HCT116 (cell line): ENCODE data around the gene TOM1. TPM values are rescaled to one million over a fixed set of nuclear protein-coding genes. Genes with fewer than 3 reads are reported as not detected.

ENCODE experiments used
- ATAC-seq: fragments of 200-7000 bp; cut with Tn5 transposase; 2 replicates; pipeline ENCODE4 v1.9.1; 2020; ENCODE audit warnings: mild to moderate bottlenecking, moderate library complexity
- BruUV-seq: library from RNA; stranded (reverse); fragments of 400-500 nt; replicated peaks from 2 replicates; lab custom pipeline; 2021; lab: Mats Ljungman, UMichigan
- CTCF ChIA-PET: fragments of 300-600 bp; sonication (Branson Sonifier 250); formaldehyde crosslinking; loops from one replicate; lab custom pipeline; 2021; ENCODE audit warnings: antibody characterized with exemption; lab: Charles Lee
- POLR2A ChIA-PET: fragments of 300-600, 350-600 bp; sonication (Branson Sonifier 250); formaldehyde crosslinking; loops from one replicate; lab custom pipeline; 2021; ENCODE audit warnings: antibody characterized with exemption; lab: Charles Lee
- RAD21 ChIA-PET, 2 experiments: fragments of 300-600 bp; sonication (Branson Sonifier 250); formaldehyde crosslinking; loops; one replicate each; lab custom pipeline; 2023; ENCODE audit warnings: low total read pairs in 2 of 2; ENCODE audit not compliant: uncharacterized antibody in 2 of 2, unreplicated experiment in 2 of 2, low non-redundant PET in 1 of 2; lab: Charles Lee
- DNase-seq: peaks from one replicate; pipeline ENCODE4 v3.0.0-alpha.2; 2010; ENCODE audit warnings: low read depth, low spot score
- H2AFZ ChIP-seq: fragments of 200-600 bp; shearing (Covaris generic), sonication (generic); 2 replicates; pipeline ENCODE4 v1.6.1; 2017; ENCODE audit warnings: low read depth, mixed run types, mixed read lengths, antibody characterized with exemption, low read length; ENCODE audit not compliant: poor library complexity, severe bottlenecking
- H3K27ac ChIP-seq: 2 replicates; pipeline ENCODE4 v1.5.1; 2012; ENCODE audit warnings: low read depth, low read length
- H3K27me3 ChIP-seq: fragments of 200-600 bp; sonication (generic); 2 replicates; pipeline ENCODE4 v1.6.1; 2016; ENCODE audit warnings: mixed run types, low read length, mixed read lengths; ENCODE audit not compliant: insufficient read depth
- H3K36me3 ChIP-seq, 2 experiments: fragments of 200-500 bp in 1 of 2; fragments of 200-600 bp in 1 of 2; sonication (Bioruptor generic) in 1 of 2; sonication (generic) in 1 of 2; 2 replicates each; pipeline versions ENCODE4 v1.5.1 to v1.6.1; 2014 to 2016; ENCODE audit warnings: low read length in 2 of 2, inconsistent platforms in 1 of 2, mixed read lengths in 1 of 2, mixed run types in 1 of 2; ENCODE audit not compliant: insufficient read depth in 2 of 2, control insufficient read depth in 1 of 2
- H3K4me1 ChIP-seq, 2 experiments: fragments of 200-600 bp in 1 of 2; sonication (generic) in 1 of 2; 2 replicates each; pipeline versions ENCODE4 v1.5.1 to v1.6.1; 2012 to 2017; ENCODE audit warnings: low read length in 2 of 2, inconsistent platforms in 1 of 2, mild to moderate bottlenecking in 1 of 2, mixed read lengths in 1 of 2, mixed run types in 1 of 2, moderate library complexity in 1 of 2; ENCODE audit not compliant: insufficient read depth in 2 of 2, control insufficient read depth in 1 of 2
- H3K4me2 ChIP-seq: fragments of 200-600 bp; sonication (generic); 2 replicates; pipeline ENCODE4 v1.6.1; 2017; ENCODE audit warnings: mixed run types, low read length, mixed read lengths
- H3K4me3 ChIP-seq, 2 experiments: fragments of 200-600 bp in 1 of 2; sonication (generic) in 1 of 2; replicated peaks in 1 of 2; 2 replicates each; pipeline ENCODE4 v1.5.1; 2011 to 2016; ENCODE audit warnings: low read length in 2 of 2, control low read depth in 1 of 2, low read depth in 1 of 2, mild to moderate bottlenecking in 1 of 2, mixed read lengths in 1 of 2, mixed run types in 1 of 2
- H3K79me2 ChIP-seq: fragments of 200-600 bp; sonication (generic); 2 replicates; pipeline ENCODE4 v1.6.1; 2017; ENCODE audit warnings: mild to moderate bottlenecking, mixed run types, low read length, moderate library complexity, mixed read lengths; ENCODE audit not compliant: insufficient read depth
- H3K9ac ChIP-seq: fragments of 200-600 bp; sonication (generic); 2 replicates; pipeline ENCODE4 v1.6.1; 2016; ENCODE audit warnings: low read length, mixed read lengths
- H3K9me2 ChIP-seq: fragments of 200-600 bp; sonication (generic), shearing (Covaris generic); 2 replicates; pipeline ENCODE4 v1.6.1; 2017; ENCODE audit warnings: mixed run types, mild to moderate bottlenecking, moderate library complexity; ENCODE audit not compliant: insufficient read depth
- H3K9me3 ChIP-seq, 2 experiments: fragments of 200-500 bp in 1 of 2; fragments of 200-600 bp in 1 of 2; sonication (Bioruptor generic) in 1 of 2; sonication (generic) in 1 of 2; 2 replicates each; pipeline ENCODE4 v1.6.1; 2014 to 2017; ENCODE audit warnings: low read length in 2 of 2, mixed read lengths in 2 of 2, inconsistent platforms in 1 of 2, low read depth in 1 of 2, mild to moderate bottlenecking in 1 of 2, mixed run types in 1 of 2, moderate library complexity in 1 of 2; ENCODE audit not compliant: control insufficient read depth in 1 of 2, insufficient read depth in 1 of 2
- H4K20me1 ChIP-seq: fragments of 200-600 bp; sonication (generic), shearing (Covaris generic); 2 replicates; pipeline ENCODE4 v1.6.1; 2017; ENCODE audit warnings: mixed run types, mild to moderate bottlenecking, moderate library complexity; ENCODE audit not compliant: insufficient read depth
- CBX3 ChIP-seq: IDR thresholded peaks from 2 replicates; pipeline ENCODE4 v1.6.1; 2012; ENCODE audit warnings: low read depth
- POLR2A ChIP-seq: IDR thresholded peaks from 2 replicates; pipeline ENCODE4 v1.7.0; 2011; ENCODE audit warnings: borderline replicate concordance; ENCODE audit not compliant: insufficient read depth, insufficient read length; ENCODE audit errors: extremely low read depth
- POLR2AphosphoS5 ChIP-seq: IDR thresholded peaks from 2 replicates; pipeline ENCODE4 v1.6.1; 2011; ENCODE audit warnings: mild to moderate bottlenecking, low read depth, low read length, moderate library complexity
- REST ChIP-seq: IDR thresholded peaks from 2 replicates; pipeline ENCODE4 v1.6.1; 2012; ENCODE audit warnings: low read depth
- SP1 ChIP-seq: IDR thresholded peaks from 2 replicates; pipeline ENCODE4 v1.6.1; 2012; ENCODE audit warnings: low read depth
- intact Hi-C: fragments of 100-400 bp; cut with micrococcal nuclease; formaldehyde crosslinking; loops from 2 replicates; pipeline ENCODE4 v1.10.0; 2022
- total RNA-seq: library from RNA; stranded (reverse); gene quantifications from one replicate; pipeline ENCODE4 v1.2.1, GENCODE V29; 2021; ENCODE audit not compliant: unreplicated experiment

TOM1 gene
- total RNA-seq, 1 experiment from 2014 or later = 18.0 TPM

DNA sequence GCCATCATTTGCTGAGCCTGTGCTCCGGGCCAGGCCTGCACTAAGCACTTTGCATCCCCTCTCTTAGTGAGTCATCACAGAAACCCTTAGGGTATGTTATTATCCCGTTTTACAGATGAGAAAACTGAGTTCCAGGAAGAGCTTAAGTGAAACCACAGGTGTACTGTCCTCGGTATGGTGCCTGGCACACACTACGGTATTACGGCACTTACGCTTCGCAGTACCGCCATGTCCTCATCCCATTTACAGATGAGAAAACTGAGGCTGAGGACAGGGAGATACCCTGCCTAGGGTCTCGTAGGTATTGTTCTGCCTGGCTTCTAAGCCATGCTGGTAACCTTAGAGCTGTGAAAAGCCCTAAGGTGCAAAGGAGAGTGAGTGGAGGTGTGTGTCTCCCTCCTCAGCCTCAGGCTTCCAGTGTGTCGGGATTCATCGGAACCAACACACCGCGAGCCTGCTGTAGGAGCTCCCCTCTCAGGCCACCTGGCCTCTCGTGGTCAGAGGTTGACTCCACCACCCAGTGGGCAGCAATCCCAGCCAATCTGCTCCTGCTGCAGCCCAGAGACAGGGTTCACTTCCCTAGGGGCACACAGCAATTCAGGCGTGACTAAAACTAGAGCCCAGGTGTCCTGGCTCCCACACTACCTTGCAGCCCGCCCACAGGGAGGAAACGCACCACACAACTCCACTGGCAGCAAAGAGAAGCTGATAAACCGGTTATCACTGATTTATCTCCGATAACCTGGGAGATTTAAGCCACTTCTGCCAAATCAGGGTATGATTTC is 41.6 kb downstream of the TOM1 start:
- H3K4me2 ChIP-seq = no peak overlapping the region
- CTCF ChIA-PET = no interaction called here
- no peak overlapping the region for H2AFZ ChIP-seq
- intact Hi-C loops = no loop called here
- no peaks in the 10 kb centered on the region for H3K79me2 ChIP-seq
- no peak overlapping the region for H3K27ac ChIP-seq
- no peak for TF ChIP-seq POLR2AphosphoS5
- TF ChIP-seq REST = no peak
- no peak for TF ChIP-seq CBX3
- no peak for TF ChIP-seq SP1
- TF ChIP-seq POLR2A = no peak
- H3K27me3 ChIP-seq = no peaks in the 10 kb centered on the region
- peaks cover 0 to 8% of the 10 kb centered on the region in 2 experiments; a peak in 1 of 4 replicates for H3K9me3 ChIP-seq
- H3K4me3 ChIP-seq = no peak overlapping the region
- H3K9ac ChIP-seq = no peak overlapping the region
- H3K4me1 ChIP-seq = no peaks in the 10 kb centered on the region
- DNase-seq = no peak
- no peaks in the 10 kb centered on the region for H4K20me1 ChIP-seq
- RAD21 ChIA-PET = interaction anchor here in 1 of 2 experiments (1.6 kb wide), 1 partner anchor 9 kb away, joined by 3 read pairs; no protein-coding TSS in a partner anchor
- no peak for ATAC-seq
- no TSS peak for BruUV-seq
- no peaks in the 10 kb centered on the region for H3K9me2 ChIP-seq
- no peaks in the 10 kb centered on the region; a peak in 1 of 4 replicates for H3K36me3 ChIP-seq
- POLR2A ChIA-PET = no interaction called here
